ENCODE data around the gene GLMP.
A peak's percentile ranks its signal among the peaks of the same experiment; 100 is the strongest.
"Not testable (repeated sequence)": the region's sequence is repeated elsewhere in the genome, so short reads cannot be mapped to it uniquely, and the experiment has no call there.

The GLMP gene

DNA sequence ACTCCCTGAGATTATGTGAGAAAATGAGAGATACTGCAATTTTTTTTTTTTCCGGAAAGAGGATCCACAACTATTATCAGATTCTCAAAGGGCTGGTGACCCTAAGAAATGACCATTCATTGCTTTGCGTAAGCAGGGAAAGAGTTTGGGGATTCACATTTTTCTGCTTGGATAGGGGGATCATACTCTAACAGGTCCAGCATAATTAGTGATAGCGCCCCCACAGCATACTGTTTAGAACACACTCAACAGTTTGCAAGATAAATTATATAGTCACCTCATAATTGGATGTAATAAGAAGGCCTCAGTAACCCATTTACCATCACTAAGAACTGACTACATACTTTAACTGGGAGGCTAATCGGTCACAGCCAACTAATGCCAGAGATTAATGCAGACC, 40.8 kb upstream of the GLMP start:
- no peak for DNase-seq (ENCODE audit: low spot score)
- TF ChIP-seq, protein P1, sequence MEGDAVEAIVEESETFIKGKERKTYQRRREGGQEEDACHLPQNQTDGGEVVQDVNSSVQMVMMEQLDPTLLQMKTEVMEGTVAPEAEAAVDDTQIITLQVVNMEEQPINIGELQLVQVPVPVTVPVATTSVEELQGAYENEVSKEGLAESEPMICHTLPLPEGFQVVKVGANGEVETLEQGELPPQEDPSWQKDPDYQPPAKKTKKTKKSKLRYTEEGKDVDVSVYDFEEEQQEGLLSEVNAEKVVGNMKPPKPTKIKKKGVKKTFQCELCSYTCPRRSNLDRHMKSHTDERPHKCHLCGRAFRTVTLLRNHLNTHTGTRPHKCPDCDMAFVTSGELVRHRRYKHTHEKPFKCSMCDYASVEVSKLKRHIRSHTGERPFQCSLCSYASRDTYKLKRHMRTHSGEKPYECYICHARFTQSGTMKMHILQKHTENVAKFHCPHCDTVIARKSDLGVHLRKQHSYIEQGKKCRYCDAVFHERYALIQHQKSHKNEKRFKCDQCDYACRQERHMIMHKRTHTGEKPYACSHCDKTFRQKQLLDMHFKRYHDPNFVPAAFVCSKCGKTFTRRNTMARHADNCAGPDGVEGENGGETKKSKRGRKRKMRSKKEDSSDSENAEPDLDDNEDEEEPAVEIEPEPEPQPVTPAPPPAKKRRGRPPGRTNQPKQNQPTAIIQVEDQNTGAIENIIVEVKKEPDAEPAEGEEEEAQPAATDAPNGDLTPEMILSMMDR (IDR thresholded peaks at IDR 0.05), result no peak
- H3K4me3 ChIP-seq, result peak overlapping the region; percentile 81
- H3K27ac ChIP-seq, result no peak overlapping the region

DNA sequence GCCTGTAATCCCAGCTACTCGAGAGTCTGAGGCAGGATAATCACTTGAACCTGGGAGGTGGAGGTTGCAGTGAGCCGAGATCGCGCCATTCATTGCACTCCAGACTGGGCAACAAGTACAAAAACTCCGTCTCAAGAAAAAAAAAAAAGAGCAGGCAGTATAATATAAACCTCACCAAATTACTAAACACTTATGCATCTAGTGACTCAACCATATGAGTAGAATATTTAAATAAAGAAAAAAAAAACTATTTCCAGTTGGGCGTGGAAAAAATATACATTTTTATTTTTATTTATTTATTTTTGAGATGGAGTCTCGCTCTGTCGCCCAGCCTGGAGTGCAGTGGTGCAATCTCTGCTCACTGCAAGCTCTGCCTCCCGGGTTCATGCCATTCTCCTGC, 27.7 kb upstream of the GLMP start:
- DNase-seq (ENCODE audit: low spot score); H3K4me3 ChIP-seq; H3K27ac ChIP-seq: not testable (repeated sequence)

DNA sequence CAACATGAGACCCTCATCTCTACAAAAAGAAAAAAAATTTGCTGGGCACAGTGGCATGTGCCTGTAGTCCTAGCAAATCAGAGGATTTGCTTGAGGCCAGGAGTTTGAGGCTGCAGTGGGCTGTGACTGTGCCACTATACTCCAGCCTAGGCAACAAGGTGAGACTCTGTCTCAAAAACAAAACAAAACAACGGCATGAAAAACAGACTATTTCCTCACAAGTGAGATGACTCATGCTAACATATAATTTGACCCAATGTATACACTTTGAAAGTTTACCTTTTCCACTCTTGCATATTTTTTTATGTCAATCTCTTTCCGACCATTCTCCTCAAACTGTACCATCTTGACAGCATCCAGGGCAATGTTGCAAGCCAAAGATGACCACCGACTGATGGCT, 25.1 kb upstream of the GLMP start:
- H3K4me3 ChIP-seq, result no peak overlapping the region
- TF ChIP-seq, protein P1 (IDR thresholded peaks at IDR 0.05), result no peak
- DNase-seq (ENCODE audit: low spot score), result no peak
- no peak overlapping the region for H3K27ac ChIP-seq

DNA sequence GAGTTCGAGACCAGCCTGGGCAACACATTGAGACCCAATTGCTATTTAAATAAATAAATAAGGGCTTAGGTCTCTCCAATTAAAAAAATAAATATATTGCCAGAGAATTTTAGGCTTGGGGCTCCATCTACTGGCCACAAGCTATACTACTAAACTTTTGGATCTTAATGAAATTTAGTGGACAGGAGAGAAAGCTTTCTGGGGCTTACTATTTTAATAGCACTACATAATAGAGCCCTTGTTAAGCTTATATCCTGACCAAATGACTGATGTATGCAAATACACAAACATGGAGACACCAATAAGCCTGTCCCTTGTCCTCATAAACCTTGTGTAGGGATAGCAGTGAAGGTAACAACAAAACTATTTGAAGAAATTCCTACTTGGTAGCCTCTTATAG, 24.2 kb upstream of the GLMP start:
- no peak for DNase-seq (ENCODE audit: low spot score)
- Histone ChIP-seq H3K4me3 (no peak overlapping the region), H3K27ac (no peak overlapping the region)
- TF ChIP-seq, protein P1 (IDR thresholded peaks at IDR 0.05), result no peak

DNA sequence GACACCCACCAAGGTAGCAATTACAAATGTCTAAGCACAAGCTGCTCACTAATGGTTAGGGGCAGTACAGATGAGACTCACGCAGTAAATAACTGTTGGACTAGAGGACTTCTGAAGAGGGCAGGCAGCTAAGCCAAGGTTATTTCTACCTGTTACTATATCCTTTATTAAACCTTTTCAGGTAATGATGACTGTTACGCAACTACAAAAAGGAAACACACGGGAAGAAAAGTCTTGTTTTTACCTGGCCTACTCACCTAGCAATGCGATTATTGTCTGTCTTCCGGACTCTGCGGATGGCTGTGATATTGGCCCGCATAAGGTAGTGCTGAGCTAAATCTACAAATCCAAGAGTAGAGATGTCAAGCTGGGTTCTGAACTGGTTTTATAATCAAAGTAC, 21.4 kb upstream of the GLMP start:
- TF ChIP-seq, protein P1 (IDR thresholded peaks at IDR 0.05), result no peak
- Histone ChIP-seq H3K4me3 (no peak overlapping the region), H3K27ac (no peak overlapping the region)
- no peak for DNase-seq (ENCODE audit: low spot score)

DNA sequence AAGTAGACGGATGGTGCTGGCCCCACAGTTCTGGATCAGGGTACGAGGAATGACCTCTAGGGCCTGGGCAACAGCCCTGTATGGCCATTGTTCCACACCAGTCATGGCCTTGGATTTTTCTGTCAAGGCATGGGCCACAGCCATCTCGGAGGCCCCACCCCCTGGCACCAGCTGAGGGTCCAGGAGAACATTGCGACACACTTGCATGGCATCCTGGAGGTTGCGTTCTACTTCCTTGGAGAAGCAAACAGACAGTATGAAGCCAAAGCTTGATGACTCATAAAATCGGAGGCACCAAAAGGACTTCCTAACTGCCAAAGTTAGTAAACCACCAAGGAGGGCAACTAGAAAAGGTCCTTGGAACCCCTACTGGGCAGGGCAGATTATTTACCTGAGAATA, 15.5 kb upstream of the GLMP start:
- no peak for DNase-seq (ENCODE audit: low spot score)
- Histone ChIP-seq H3K27ac (no peak overlapping the region), H3K4me3 (no peak overlapping the region)
- TF ChIP-seq, protein P1 (IDR thresholded peaks at IDR 0.05), result no peak

DNA sequence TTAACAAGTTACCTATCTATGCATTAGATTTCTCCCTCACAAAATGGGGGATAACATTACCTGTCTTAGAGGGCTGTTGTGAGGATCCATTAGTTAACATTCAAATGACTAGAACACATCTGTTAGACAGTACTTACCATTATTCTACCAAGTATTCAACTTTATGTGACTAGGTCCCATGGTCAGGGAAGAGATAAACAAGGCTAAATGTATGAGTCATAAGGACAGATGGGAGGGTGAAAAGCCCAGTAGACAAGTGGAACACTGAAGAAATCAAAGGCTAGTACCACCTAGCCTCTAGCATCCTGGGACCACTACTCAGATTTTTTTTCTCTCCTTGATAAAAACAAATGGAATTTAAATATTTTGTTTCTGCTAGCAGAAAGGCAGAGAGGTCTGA, 12.6 kb upstream of the GLMP start:
- no peak for DNase-seq (ENCODE audit: low spot score)
- Histone ChIP-seq H3K4me3 (no peak overlapping the region), H3K27ac (no peak overlapping the region)
- TF ChIP-seq, protein P1 (IDR thresholded peaks at IDR 0.05), result no peak

DNA sequence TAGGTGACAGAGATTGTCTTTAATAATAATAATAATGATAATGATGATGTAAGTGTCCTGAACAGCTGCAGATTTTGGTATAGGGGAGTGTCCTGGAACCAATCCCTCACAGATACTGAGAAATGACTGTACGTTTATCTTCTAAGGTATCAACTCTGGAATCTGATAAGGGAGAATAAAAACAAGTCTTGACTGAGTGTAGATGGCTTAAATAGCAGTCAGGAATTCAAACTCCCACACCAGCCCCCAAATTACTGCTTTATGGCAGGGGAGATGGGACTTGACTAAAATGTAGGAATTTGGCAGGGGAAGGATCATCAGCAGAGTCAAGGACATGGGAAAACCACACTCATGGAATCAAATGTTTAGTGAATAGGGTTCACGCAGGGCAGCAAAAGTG, 9.7 kb upstream of the GLMP start:
- TF ChIP-seq, protein P1 (IDR thresholded peaks at IDR 0.05), result no peak
- H3K4me3 ChIP-seq, result no peak overlapping the region
- no peak overlapping the region for H3K27ac ChIP-seq
- no peak for DNase-seq (ENCODE audit: low spot score)

Measured in coronary artery (tissue), 2 donors.